GM23338 (cell line): Measurements from ENCODE around the gene PGPEP1.

Source experiments
- EZH2 ChIP-seq: fragments of 200-600 bp; sonication (generic); IDR thresholded peaks from one replicate; pipeline ENCODE4 v1.8.0; 2017; ENCODE audit warnings: antibody characterized with exemption, mild to moderate bottlenecking, low read depth; ENCODE audit not compliant: unreplicated experiment
- EZH2phosphoT487 ChIP-seq: fragments of 200-600 bp; sonication (generic); IDR thresholded peaks from one replicate; pipeline ENCODE4 v1.8.1; 2018; ENCODE audit warnings: antibody characterized with exemption; ENCODE audit not compliant: unreplicated experiment
- POLR2AphosphoS5 ChIP-seq: IDR thresholded peaks from 2 replicates; pipeline ENCODE4 v1.6.1; 2016; ENCODE audit warnings: antibody characterized with exemption, low read depth
- TF ChIP-seq, protein P1 (sequence below), 2 experiments: fragments of 200-600 bp in 1 of 2; sonication (generic) in 1 of 2; conservative IDR thresholded peaks; 2 replicates each; pipeline versions ENCODE4 v1.5.1 to v1.6.1; 2016 to 2017; ENCODE audit warnings: antibody characterized with exemption in 2 of 2, low read depth in 2 of 2, mild to moderate bottlenecking in 2 of 2, moderate library complexity in 1 of 2

DNA sequence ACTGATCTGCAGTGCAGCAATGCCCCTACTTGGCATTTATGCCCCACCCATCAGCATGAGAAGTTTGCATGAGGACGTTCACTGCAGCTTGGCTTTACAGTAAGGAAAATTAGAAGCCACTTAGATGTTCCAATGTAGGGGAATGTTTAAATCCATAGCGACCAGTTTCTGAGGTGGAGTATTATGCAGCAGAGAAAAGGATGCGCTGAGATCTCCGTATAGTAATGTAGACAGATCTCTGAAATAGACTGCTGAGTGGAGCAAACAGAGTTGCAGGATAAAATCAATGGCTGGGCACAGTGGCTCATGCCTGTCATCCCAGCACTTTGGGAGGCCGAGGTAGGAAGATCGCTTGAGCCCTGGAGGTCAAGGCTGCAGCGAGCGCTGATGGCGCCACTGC is 10.1 kb downstream of the PGPEP1 start:
- TF ChIP-seq, protein P1, sequence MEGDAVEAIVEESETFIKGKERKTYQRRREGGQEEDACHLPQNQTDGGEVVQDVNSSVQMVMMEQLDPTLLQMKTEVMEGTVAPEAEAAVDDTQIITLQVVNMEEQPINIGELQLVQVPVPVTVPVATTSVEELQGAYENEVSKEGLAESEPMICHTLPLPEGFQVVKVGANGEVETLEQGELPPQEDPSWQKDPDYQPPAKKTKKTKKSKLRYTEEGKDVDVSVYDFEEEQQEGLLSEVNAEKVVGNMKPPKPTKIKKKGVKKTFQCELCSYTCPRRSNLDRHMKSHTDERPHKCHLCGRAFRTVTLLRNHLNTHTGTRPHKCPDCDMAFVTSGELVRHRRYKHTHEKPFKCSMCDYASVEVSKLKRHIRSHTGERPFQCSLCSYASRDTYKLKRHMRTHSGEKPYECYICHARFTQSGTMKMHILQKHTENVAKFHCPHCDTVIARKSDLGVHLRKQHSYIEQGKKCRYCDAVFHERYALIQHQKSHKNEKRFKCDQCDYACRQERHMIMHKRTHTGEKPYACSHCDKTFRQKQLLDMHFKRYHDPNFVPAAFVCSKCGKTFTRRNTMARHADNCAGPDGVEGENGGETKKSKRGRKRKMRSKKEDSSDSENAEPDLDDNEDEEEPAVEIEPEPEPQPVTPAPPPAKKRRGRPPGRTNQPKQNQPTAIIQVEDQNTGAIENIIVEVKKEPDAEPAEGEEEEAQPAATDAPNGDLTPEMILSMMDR (conservative IDR thresholded peaks at IDR 0.05; ENCODE audit: low read depth in 2 of 2), result no peak
- TF ChIP-seq EZH2 (no peak), EZH2phosphoT487 (no peak), POLR2AphosphoS5 (no peak)
